ENCODE results near the gene HOMER1.

- no peak for TF ChIP-seq CTCF (conservative IDR thresholded peaks at IDR 0.05; ENCODE audit: low read depth, low read length)
- TF ChIP-seq EZH2 (IDR thresholded peaks at IDR 0.05; ENCODE audit: low read length, unreplicated experiment) = no peak
- TF ChIP-seq EZH2phosphoT487 (IDR thresholded peaks at IDR 0.05; ENCODE audit: borderline replicate concordance, low read length) = no peak
Observed at GRCh38 chr5:79544131-79544530, 30.2 kb upstream of the HOMER1 start.
